ENCODE results near the gene NFIB.

NFIB gene

GRCh38 chr9:14318934-14319580, 5.1 kb upstream of the NFIB start:
- no peak for DNase-seq (ENCODE audit: low spot score)

GRCh38 chr9:14318361-14318760, 4.4 kb upstream of the NFIB start:
- DNase-seq (ENCODE audit: low spot score): no peak

GRCh38 chr9:14317667-14318320, 3.9 kb upstream of the NFIB start:
- DNase-seq (ENCODE audit: low spot score): no peak

GRCh38 chr9:14316602-14317300, 2.8 kb upstream of the NFIB start:
- no peak for DNase-seq (ENCODE audit: low spot score)

GRCh38 chr9:14315875-14316601, 2.1 kb upstream of the NFIB start:
- DNase-seq (ENCODE audit: low spot score): no peak

- DNase-seq (ENCODE audit: low spot score): peak; percentile 82
Observed at GRCh38 chr9:14314929-14315874, 1.3 kb upstream of the NFIB start.

GRCh38 chr9:14314424-14314928, 535 bp upstream of the NFIB start:
- DNase-seq (ENCODE audit: low spot score): peak; percentile 73

GRCh38 chr9:14313378-14313940, 482 bp downstream of the NFIB start:
- DNase-seq (ENCODE audit: low spot score): no peak

GRCh38 chr9:14312719-14313377, 1.1 kb downstream of the NFIB start:
- DNase-seq (ENCODE audit: low spot score): no peak

GRCh38 chr9:14311956-14312685, 1.8 kb downstream of the NFIB start:
- DNase-seq (ENCODE audit: low spot score): no peak

- DNase-seq (ENCODE audit: low spot score): no peak
Observed at GRCh38 chr9:14311171-14311949, 2.6 kb downstream of the NFIB start.

GRCh38 chr9:14310311-14310710, 3.6 kb downstream of the NFIB start:
- no peak for DNase-seq (ENCODE audit: low spot score)

GRCh38 chr9:14309403-14309802, 4.5 kb downstream of the NFIB start:
- no peak for DNase-seq (ENCODE audit: low spot score)

- no peak for DNase-seq (ENCODE audit: low spot score)
Observed at GRCh38 chr9:14308853-14309145, 5.1 kb downstream of the NFIB start.

GRCh38 chr9:14307989-14308852, 5.7 kb downstream of the NFIB start:
- DNase-seq (ENCODE audit: low spot score): no peak

GRCh38 chr9:14306672-14307660, 7.0 kb downstream of the NFIB start:
- no peak for DNase-seq (ENCODE audit: low spot score)

GRCh38 chr9:14306188-14306587, 7.8 kb downstream of the NFIB start:
- no peak for DNase-seq (ENCODE audit: low spot score)
